Muscle of back (tissue), 11 donors: ENCODE measurements around the gene KCNE2. TPM values are rescaled to one million over a fixed set of nuclear protein-coding genes. Genes with fewer than 3 reads are reported as not detected.
"Not testable (repeated sequence)": the region's sequence is repeated elsewhere in the genome, so short reads cannot be mapped to it uniquely, and the experiment has no call there.

ENCODE experiments used
- DNase-seq, 3 donors: peaks; one replicate each; pipeline versions ENCODE4 v3.0.0 to v3.0.0-alpha.2; 2013
- polyA plus RNA-seq, 10 donors: library from polyadenylated mRNA; unstranded; fragments of 120-200 nt; gene quantifications; one replicate each; pipeline ENCODE4 v1.2.1, GENCODE V29; 2013; ENCODE audit not compliant: insufficient read length in 10 of 10

KCNE2 gene
- polyA plus RNA-seq, 10 donors, result 0.22 to 1.1 (median 0.54) TPM

GRCh38 chr21:34352556-34352955, 11.2 kb upstream of the KCNE2 start:
- DNase-seq, result no peak

- no peak for DNase-seq
Measured at GRCh38 chr21:34353182-34353581, 10.6 kb upstream of the KCNE2 start.

- no peak for DNase-seq
Measured at GRCh38 chr21:34354836-34355235, 9.0 kb upstream of the KCNE2 start.

- no peak for DNase-seq
Measured at GRCh38 chr21:34355570-34355969, 8.2 kb upstream of the KCNE2 start.

GRCh38 chr21:34357889-34358288, 5.9 kb upstream of the KCNE2 start:
- no peak for DNase-seq

- no peak for DNase-seq
Measured at GRCh38 chr21:34358866-34359265, 4.9 kb upstream of the KCNE2 start.

GRCh38 chr21:34360488-34361241, 3.1 kb upstream of the KCNE2 start:
- no peak for DNase-seq

GRCh38 chr21:34362136-34362444, 1.7 kb upstream of the KCNE2 start:
- DNase-seq, result no peak

- no peak for DNase-seq
Measured at GRCh38 chr21:34362670-34363069, 1.1 kb upstream of the KCNE2 start.

- no peak for DNase-seq
Measured at GRCh38 chr21:34364921-34365320, 1.1 kb downstream of the KCNE2 start.

GRCh38 chr21:34365809-34366208, 2.0 kb downstream of the KCNE2 start:
- DNase-seq, result no peak

- DNase-seq, result peak; percentile 47 to 72 (median 48)
Measured at GRCh38 chr21:34367320-34367935, 3.6 kb downstream of the KCNE2 start.

GRCh38 chr21:34369741-34370140, 5.9 kb downstream of the KCNE2 start:
- DNase-seq, result no peak

GRCh38 chr21:34372321-34372720, 8.5 kb downstream of the KCNE2 start:
- DNase-seq, result no peak

- DNase-seq, result not testable (repeated sequence)
Measured at GRCh38 chr21:34374462-34374861, 10.7 kb downstream of the KCNE2 start.

GRCh38 chr21:34374940-34375618, 11.3 kb downstream of the KCNE2 start, which contains the start of gene SMIM11:
Gene SMIM11, plus strand, starts transcription at chr21:34375507. Its CDS starts 3,998 bp downstream, at chr21:34379505.
- DNase-seq, result not testable (repeated sequence)

GRCh38 chr21:34375619-34375972, 11.8 kb downstream of the KCNE2 start:
- DNase-seq, result not testable (repeated sequence)

GRCh38 chr21:34383138-34383537, 19.3 kb downstream of the KCNE2 start:
- not testable (repeated sequence) for DNase-seq

- not testable (repeated sequence) for DNase-seq
Measured at GRCh38 chr21:34383724-34384415, 20.1 kb downstream of the KCNE2 start.

- DNase-seq, result not testable (repeated sequence)
Measured at GRCh38 chr21:34400522-34400921, 36.7 kb downstream of the KCNE2 start.

GRCh38 chr21:34404742-34405141, 40.9 kb downstream of the KCNE2 start:
- not testable (repeated sequence) for DNase-seq

- DNase-seq, result not testable (repeated sequence)
Measured at GRCh38 chr21:34405686-34406085, 41.9 kb downstream of the KCNE2 start.
